K562 (cell line): ENCODE data around the gene RNPEP. TPM values are rescaled to one million over a fixed set of nuclear protein-coding genes. Genes with fewer than 3 reads are reported as not detected.

Experiments used
- GABPA ChIP-seq: fragments of 200-800 bp; sonication (Bioruptor generic); conservative IDR thresholded peaks from 2 replicates; pipeline ENCODE4 v1.6.1; 2016; ENCODE audit warnings: low read depth, missing genetic modification characterization, missing compliant biosample characterization
- GTF2E2 ChIP-seq: fragments of 200-800 bp; sonication (Bioruptor generic); IDR thresholded peaks from 2 replicates; pipeline ENCODE4 v1.6.1; 2016; ENCODE audit warnings: missing genetic modification characterization, missing compliant biosample characterization
- HNRNPH1 ChIP-seq: fragments of 200-400 bp; formaldehyde crosslinking; optimal IDR thresholded peaks from 2 replicates; pipeline ENCODE3; 2017; ENCODE audit warnings: low read depth, mild to moderate bottlenecking, low read length, moderate library complexity
- KDM1A ChIP-seq, 2 experiments: fragments of 450-650 bp; IDR thresholded peaks; 2 replicates each; pipeline ENCODE4 v1.6.1; 2016; ENCODE audit warnings: mild to moderate bottlenecking in 2 of 2
- KDM4B ChIP-seq, 2 experiments: fragments of 450-650 bp in 1 of 2; sonication (generic) in 1 of 2; IDR thresholded peaks; 2 replicates each; pipeline ENCODE4 v1.6.1; 2016 to 2017; ENCODE audit warnings: borderline replicate concordance in 2 of 2, antibody characterized with exemption in 1 of 2, low read depth in 1 of 2, mild to moderate bottlenecking in 1 of 2
- MEF2D ChIP-seq: conservative IDR thresholded peaks from 2 replicates; pipeline ENCODE4 v1.6.1; 2016; ENCODE audit warnings: low read depth, missing genetic modification characterization, missing compliant biosample characterization
- NCOA1 ChIP-seq: fragments of 450-650 bp; IDR thresholded peaks from 2 replicates; pipeline ENCODE4 v1.6.1; 2016; ENCODE audit warnings: low read depth
- NUFIP1 ChIP-seq: fragments of 450-650 bp; IDR thresholded peaks from 2 replicates; pipeline ENCODE4 v1.6.1; 2018; ENCODE audit not compliant: partially characterized antibody
- RCOR1 ChIP-seq, 2 experiments: IDR thresholded peaks; 2 replicates each; pipeline ENCODE4 v1.6.1; 2012; ENCODE audit warnings: low read depth in 2 of 2, low read length in 2 of 2, borderline replicate concordance in 1 of 2, improper control_type of control experiment in 1 of 2
- RUNX1 ChIP-seq: sonication (generic); IDR thresholded peaks from 2 replicates; pipeline ENCODE4 v1.6.1; 2016; ENCODE audit warnings: antibody characterized with exemption, low read depth
- TAL1 ChIP-seq: fragments of 450-650 bp; IDR thresholded peaks from 2 replicates; pipeline ENCODE4 v1.6.1; 2016; ENCODE audit warnings: mild to moderate bottlenecking
- ZFP1 ChIP-seq: fragments of 450-650 bp; formaldehyde crosslinking; IDR thresholded peaks from 2 replicates; pipeline ENCODE4 v1.4.0; 2020; ENCODE audit warnings: mild to moderate bottlenecking, mixed read lengths
- ZNF133 ChIP-seq: fragments of 250-450 bp; sonication (Bioruptor Pico); IDR thresholded peaks from 2 replicates; pipeline ENCODE4 v1.4.0; 2020; ENCODE audit warnings: mild to moderate bottlenecking
- polyA plus RNA-seq, 8 experiments: library from polyadenylated mRNA; depleted of rRNA in 4 of 8; stranded (reverse) in 5 of 8; unstranded in 3 of 8; fragments of >200 nt; fragmentation: Nextera tagmentation in 2 of 8; fragmentation: Illumina TruSeq in 1 of 8; extraction: Ambion mirVana in 2 of 8; extraction: Trizol in 1 of 8; gene quantifications; 2 replicates each; pipeline versions ENCODE4 v1.2.1 to v1.2.3, GENCODE V29; 2011 to 2014; ENCODE audit warnings: inconsistent platforms in 1 of 8, missing spikeins in 1 of 8
- total RNA-seq, 7 experiments: library from RNA; depleted of rRNA in 6 of 7; stranded (reverse); fragments of >200 nt in 6 of 7; fragmentation: Illumina TruSeq in 2 of 7; extraction: Trizol in 2 of 7; gene quantifications; 2 replicates each; pipeline versions ENCODE4 v1.2.1 to v1.2.3, GENCODE V29; 2011 to 2021; ENCODE audit warnings: low replicate concordance in 1 of 7
- TF ChIP-seq, protein P1 (sequence below): fragments of 450-650 bp; IDR thresholded peaks from 2 replicates; pipeline ENCODE4 v1.6.1; 2016; ENCODE audit warnings: low read depth
- TF ChIP-seq, protein P2 (sequence below): fragments of 250-450 bp; sonication (Bioruptor Pico); IDR thresholded peaks from 2 replicates; pipeline ENCODE4 v1.8.0; 2022; ENCODE audit warnings: inconsistent platforms, mild to moderate bottlenecking, moderate library complexity, borderline replicate concordance
- TF ChIP-seq, protein P3 (sequence below): fragments of 450-650 bp; conservative IDR thresholded peaks from 2 replicates; pipeline ENCODE4 v1.6.1; 2016; ENCODE audit warnings: missing genetic modification characterization, low read depth, mild to moderate bottlenecking, missing compliant biosample characterization, moderate library complexity
- TF ChIP-seq, protein P4 (sequence below): fragments of 450-650 bp; formaldehyde crosslinking; IDR thresholded peaks from 2 replicates; pipeline ENCODE4 v1.4.0; 2020; ENCODE audit warnings: mild to moderate bottlenecking, mixed read lengths

RNPEP gene
- total and polyA plus RNA-seq, 9 of the 15 experiments (the other 6 are each of a cell fraction or from before 2014, with no cell fraction given) = 27.5 to 131 (median 63.4) TPM

DNA sequence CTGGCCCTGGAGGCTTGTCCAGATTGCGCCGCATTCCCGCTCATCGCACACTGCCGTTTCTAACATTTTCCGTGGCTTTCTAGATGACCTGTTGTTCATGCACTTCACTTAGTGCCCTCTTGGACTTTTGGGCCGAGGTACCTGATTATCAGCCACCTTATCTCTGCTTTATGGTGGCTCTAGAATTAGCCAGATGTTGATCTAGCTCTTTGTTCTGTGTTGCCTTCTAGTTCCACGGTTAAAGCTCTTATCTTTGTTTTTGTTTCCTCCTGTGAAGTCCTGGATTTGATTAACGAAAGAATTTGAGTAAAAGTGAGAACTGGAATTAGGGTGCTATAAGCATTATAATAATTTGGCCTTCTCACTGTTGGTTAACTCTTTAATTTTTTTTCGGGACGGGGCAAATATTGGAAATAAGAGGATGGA, 945 bp downstream of the RNPEP start (continued):
- TF ChIP-seq, protein P1, sequence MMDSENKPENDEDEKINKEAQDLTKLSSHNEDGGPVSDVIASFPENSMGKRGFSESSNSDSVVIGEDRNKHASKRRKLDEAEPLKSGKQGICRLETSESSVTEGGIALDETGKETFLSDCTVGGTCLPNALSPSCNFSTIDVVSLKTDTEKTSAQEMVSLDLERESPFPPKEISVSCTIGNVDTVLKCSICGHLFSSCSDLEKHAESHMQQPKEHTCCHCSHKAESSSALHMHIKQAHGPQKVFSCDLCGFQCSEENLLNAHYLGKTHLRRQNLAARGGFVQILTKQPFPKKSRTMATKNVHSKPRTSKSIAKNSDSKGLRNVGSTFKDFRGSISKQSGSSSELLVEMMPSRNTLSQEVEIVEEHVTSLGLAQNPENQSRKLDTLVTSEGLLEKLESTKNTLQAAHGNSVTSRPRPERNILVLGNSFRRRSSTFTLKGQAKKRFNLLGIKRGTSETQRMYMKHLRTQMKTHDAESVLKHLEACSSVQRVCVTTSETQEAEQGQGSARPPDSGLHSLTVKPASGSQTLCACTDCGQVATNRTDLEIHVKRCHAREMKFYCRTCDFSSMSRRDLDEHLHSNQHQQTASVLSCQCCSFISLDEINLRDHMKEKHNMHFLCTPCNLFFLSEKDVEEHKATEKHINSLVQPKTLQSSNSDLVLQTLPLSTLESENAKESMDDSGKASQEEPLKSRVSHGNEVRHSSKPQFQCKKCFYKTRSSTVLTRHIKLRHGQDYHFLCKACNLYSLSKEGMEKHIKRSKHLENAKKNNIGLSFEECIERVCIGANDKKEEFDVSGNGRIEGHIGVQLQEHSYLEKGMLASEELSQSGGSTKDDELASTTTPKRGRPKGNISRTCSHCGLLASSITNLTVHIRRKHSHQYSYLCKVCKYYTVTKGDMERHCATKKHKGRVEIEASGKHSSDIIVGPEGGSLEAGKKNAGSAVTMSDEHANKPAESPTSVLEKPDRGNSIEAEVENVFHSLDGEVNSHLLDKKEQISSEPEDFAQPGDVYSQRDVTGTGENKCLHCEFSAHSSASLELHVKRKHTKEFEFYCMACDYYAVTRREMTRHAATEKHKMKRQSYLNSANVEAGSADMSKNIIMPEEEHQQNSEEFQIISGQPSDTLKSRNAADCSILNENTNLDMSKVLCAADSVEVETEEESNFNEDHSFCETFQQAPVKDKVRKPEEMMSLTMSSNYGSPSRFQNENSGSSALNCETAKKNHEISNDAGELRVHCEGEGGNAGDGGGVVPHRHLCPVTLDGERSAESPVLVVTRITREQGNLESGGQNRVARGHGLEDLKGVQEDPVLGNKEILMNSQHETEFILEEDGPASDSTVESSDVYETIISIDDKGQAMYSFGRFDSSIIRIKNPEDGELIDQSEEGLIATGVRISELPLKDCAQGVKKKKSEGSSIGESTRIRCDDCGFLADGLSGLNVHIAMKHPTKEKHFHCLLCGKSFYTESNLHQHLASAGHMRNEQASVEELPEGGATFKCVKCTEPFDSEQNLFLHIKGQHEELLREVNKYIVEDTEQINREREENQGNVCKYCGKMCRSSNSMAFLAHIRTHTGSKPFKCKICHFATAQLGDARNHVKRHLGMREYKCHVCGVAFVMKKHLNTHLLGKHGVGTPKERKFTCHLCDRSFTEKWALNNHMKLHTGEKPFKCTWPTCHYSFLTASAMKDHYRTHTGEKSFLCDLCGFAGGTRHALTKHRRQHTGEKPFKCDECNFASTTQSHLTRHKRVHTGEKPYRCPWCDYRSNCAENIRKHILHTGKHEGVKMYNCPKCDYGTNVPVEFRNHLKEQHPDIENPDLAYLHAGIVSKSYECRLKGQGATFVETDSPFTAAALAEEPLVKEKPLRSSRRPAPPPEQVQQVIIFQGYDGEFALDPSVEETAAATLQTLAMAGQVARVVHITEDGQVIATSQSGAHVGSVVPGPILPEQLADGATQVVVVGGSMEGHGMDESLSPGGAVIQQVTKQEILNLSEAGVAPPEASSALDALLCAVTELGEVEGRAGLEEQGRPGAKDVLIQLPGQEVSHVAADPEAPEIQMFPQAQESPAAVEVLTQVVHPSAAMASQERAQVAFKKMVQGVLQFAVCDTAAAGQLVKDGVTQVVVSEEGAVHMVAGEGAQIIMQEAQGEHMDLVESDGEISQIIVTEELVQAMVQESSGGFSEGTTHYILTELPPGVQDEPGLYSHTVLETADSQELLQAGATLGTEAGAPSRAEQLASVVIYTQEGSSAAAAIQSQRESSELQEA = no peak
- TF ChIP-seq KDM1A (IDR thresholded peaks at IDR 0.05) (peak; percentile 91 to 95), NCOA1 (no peak), HNRNPH1 (no peak), ZNF133 (CRISPR knock-in tag) (no peak), RUNX1 (no peak), GTF2E2 (no peak), RCOR1 (IDR thresholded peaks at IDR 0.05; ENCODE audit: borderline replicate concordance in 1 of 2, low read depth in 2 of 2, low read length in 2 of 2) (peak in 1 of 2 experiments; percentile 32; a peak in 1 of 4 replicates), GABPA (peak; percentile 72; the same call in 1 of the 2 replicates), MEF2D (tag) (0 out of 2 replicates have a peak, but pooled peaks have one; percentile 33), NUFIP1 (peak; percentile 2), KDM4B (IDR thresholded peaks at IDR 0.05; ENCODE audit: borderline replicate concordance in 2 of 2, low read depth in 1 of 2) (0 out of 4 replicates have a peak, but pooled peaks of 1 of the 2 experiments have one; percentile 19), TAL1 (peak; percentile 8; the same call in 1 of the 2 replicates), ZFP1 (CRISPR knock-in tag) (no peak)
- TF ChIP-seq, protein P2, sequence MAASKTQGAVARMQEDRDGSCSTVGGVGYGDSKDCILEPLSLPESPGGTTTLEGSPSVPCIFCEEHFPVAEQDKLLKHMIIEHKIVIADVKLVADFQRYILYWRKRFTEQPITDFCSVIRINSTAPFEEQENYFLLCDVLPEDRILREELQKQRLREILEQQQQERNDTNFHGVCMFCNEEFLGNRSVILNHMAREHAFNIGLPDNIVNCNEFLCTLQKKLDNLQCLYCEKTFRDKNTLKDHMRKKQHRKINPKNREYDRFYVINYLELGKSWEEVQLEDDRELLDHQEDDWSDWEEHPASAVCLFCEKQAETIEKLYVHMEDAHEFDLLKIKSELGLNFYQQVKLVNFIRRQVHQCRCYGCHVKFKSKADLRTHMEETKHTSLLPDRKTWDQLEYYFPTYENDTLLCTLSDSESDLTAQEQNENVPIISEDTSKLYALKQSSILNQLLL (CRISPR knock-in tag) = no peak
- TF ChIP-seq, protein P3, sequence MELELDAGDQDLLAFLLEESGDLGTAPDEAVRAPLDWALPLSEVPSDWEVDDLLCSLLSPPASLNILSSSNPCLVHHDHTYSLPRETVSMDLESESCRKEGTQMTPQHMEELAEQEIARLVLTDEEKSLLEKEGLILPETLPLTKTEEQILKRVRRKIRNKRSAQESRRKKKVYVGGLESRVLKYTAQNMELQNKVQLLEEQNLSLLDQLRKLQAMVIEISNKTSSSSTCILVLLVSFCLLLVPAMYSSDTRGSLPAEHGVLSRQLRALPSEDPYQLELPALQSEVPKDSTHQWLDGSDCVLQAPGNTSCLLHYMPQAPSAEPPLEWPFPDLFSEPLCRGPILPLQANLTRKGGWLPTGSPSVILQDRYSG (tag) = no peak
- TF ChIP-seq, protein P4, sequence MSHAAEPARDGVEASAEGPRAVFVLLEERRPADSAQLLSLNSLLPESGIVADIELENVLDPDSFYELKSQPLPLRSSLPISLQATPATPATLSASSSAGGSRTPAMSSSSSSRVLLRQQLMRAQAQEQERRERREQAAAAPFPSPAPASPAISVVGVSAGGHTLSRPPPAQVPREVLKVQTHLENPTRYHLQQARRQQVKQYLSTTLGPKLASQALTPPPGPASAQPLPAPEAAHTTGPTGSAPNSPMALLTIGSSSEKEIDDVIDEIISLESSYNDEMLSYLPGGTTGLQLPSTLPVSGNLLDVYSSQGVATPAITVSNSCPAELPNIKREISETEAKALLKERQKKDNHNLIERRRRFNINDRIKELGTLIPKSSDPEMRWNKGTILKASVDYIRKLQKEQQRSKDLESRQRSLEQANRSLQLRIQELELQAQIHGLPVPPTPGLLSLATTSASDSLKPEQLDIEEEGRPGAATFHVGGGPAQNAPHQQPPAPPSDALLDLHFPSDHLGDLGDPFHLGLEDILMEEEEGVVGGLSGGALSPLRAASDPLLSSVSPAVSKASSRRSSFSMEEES (CRISPR knock-in tag) = no peak
